KMS-11 (cell line): ENCODE measurements around the gene FUZ.

ENCODE experiments used
- H2AFZ ChIP-seq: fragments of 200-600 bp; sonication (generic); 2 replicates; pipeline ENCODE4 v1.6.1; 2016; ENCODE audit warnings: antibody characterized with exemption, mixed run types, low read depth
- H3K27ac ChIP-seq: fragments of 200-600 bp; sonication (generic); 2 replicates; pipeline ENCODE4 v1.6.1; 2016; ENCODE audit warnings: mild to moderate bottlenecking, mixed run types
- H3K27me3 ChIP-seq: fragments of 200-600 bp; sonication (generic); 2 replicates; pipeline ENCODE4 v1.6.1; 2017; ENCODE audit warnings: mild to moderate bottlenecking, low read depth, mixed run types, moderate library complexity; ENCODE audit not compliant: insufficient read depth
- H3K36me3 ChIP-seq: fragments of 200-600 bp; sonication (generic); 2 replicates; pipeline ENCODE4 v1.6.1; 2017; ENCODE audit warnings: mild to moderate bottlenecking, mixed run types; ENCODE audit not compliant: insufficient read depth
- H3K4me1 ChIP-seq: fragments of 200-600 bp; sonication (generic); 2 replicates; pipeline ENCODE4 v1.6.1; 2016; ENCODE audit warnings: mild to moderate bottlenecking, low read depth, mixed run types; ENCODE audit not compliant: poor library complexity, severe bottlenecking
- H3K4me2 ChIP-seq: fragments of 200-600 bp; sonication (generic); 2 replicates; pipeline ENCODE4 v1.7.0; 2016; ENCODE audit warnings: mild to moderate bottlenecking, mixed run types
- H3K4me3 ChIP-seq: fragments of 200-600 bp; sonication (generic); IDR thresholded peaks from 2 replicates; pipeline ENCODE4 v1.6.1; 2017; ENCODE audit warnings: low read depth, low read length, mixed read lengths; ENCODE audit not compliant: insufficient read depth
- H3K79me2 ChIP-seq: fragments of 200-600 bp; sonication (generic); 2 replicates; pipeline ENCODE4 v1.6.1; 2016; ENCODE audit warnings: low read depth, mixed run types; ENCODE audit not compliant: insufficient read depth
- H3K9ac ChIP-seq: fragments of 200-600 bp; sonication (generic); 2 replicates; pipeline ENCODE4 v1.6.1; 2016; ENCODE audit warnings: mild to moderate bottlenecking, mixed run types
- H4K20me1 ChIP-seq: fragments of 200-600 bp; sonication (generic); 2 replicates; pipeline ENCODE4 v1.6.1; 2016; ENCODE audit warnings: mild to moderate bottlenecking, mixed run types; ENCODE audit not compliant: insufficient read depth
- CTCF ChIP-seq: fragments of 200-600 bp; sonication (generic); conservative IDR thresholded peaks from 2 replicates; pipeline ENCODE4 v1.6.1; 2017; ENCODE audit warnings: low read depth, mild to moderate bottlenecking, antibody characterized with exemption, low read length, moderate library complexity, mixed read lengths

FUZ gene

GRCh38 chr19:49829721-49830120, 16.6 kb upstream of the FUZ start:
- no peak overlapping the region for H2AFZ ChIP-seq
- no peak for TF ChIP-seq CTCF
- no peaks in the 10 kb centered on the region for H3K27me3 ChIP-seq
- H3K9ac ChIP-seq = no peak overlapping the region
- H3K27ac ChIP-seq = no peak overlapping the region
- no peak overlapping the region for H3K4me2 ChIP-seq
- H3K4me1 ChIP-seq = peaks cover 6% of the 10 kb centered on the region
- H3K36me3 ChIP-seq = no peaks in the 10 kb centered on the region; the same call in 1 of the 2 replicates
- no peak overlapping the region for H3K4me3 ChIP-seq
- H4K20me1 ChIP-seq = no peaks in the 10 kb centered on the region
- H3K79me2 ChIP-seq = peaks cover 15% of the 10 kb centered on the region; the same call in 1 of the 2 replicates

- Histone ChIP-seq H3K4me2 (no peak overlapping the region), H3K4me3 (no peak overlapping the region), H3K36me3 (no peaks in the 10 kb centered on the region), H3K4me1 (peaks cover 6% of the 10 kb centered on the region), H3K79me2 (peaks cover 15% of the 10 kb centered on the region; the same call in 1 of the 2 replicates), H3K9ac (no peak overlapping the region), H3K27ac (no peak overlapping the region), H4K20me1 (no peaks in the 10 kb centered on the region), H3K27me3 (no peaks in the 10 kb centered on the region), H2AFZ (no peak overlapping the region)
- no peak for TF ChIP-seq CTCF
Measured at GRCh38 chr19:49829200-49829599, 16.1 kb upstream of the FUZ start.

- H3K4me3 ChIP-seq = no peak overlapping the region
- H3K4me2 ChIP-seq = no peak overlapping the region
- H3K27me3 ChIP-seq = no peaks in the 10 kb centered on the region
- no peak overlapping the region for H3K27ac ChIP-seq
- peaks cover 30% of the 10 kb centered on the region; the same call in 1 of the 2 replicates for H3K79me2 ChIP-seq
- no peaks in the 10 kb centered on the region for H3K36me3 ChIP-seq
- peaks cover 6% of the 10 kb centered on the region for H3K4me1 ChIP-seq
- no peak overlapping the region for H3K9ac ChIP-seq
- no peak for TF ChIP-seq CTCF
- H4K20me1 ChIP-seq = no peaks in the 10 kb centered on the region
- no peak overlapping the region for H2AFZ ChIP-seq
Measured at GRCh38 chr19:49827034-49827433, 13.9 kb upstream of the FUZ start.

- Histone ChIP-seq H3K4me1 (peaks cover 8% of the 10 kb centered on the region), H3K36me3 (no peaks in the 10 kb centered on the region), H3K4me3 (no peak overlapping the region), H3K27me3 (no peaks in the 10 kb centered on the region), H3K4me2 (no peak overlapping the region), H3K9ac (no peak overlapping the region), H4K20me1 (no peaks in the 10 kb centered on the region), H3K79me2 (peaks cover 47% of the 10 kb centered on the region; the same call in 1 of the 2 replicates), H3K27ac (no peak overlapping the region), H2AFZ (no peak overlapping the region)
- no peak for TF ChIP-seq CTCF
Measured at GRCh38 chr19:49824662-49825061, 11.6 kb upstream of the FUZ start.
